HG03135 (cell line): ENCODE results near the gene IFNW1.

Experiments used
- ATAC-seq: cut with Tn5 transposase; IDR thresholded peaks from one replicate; pipeline ENCODE4 v1.9.1; 2021; ENCODE audit warnings: mild to moderate bottlenecking, moderate library complexity; ENCODE audit not compliant: unreplicated experiment

Gene IFNW1

DNA sequence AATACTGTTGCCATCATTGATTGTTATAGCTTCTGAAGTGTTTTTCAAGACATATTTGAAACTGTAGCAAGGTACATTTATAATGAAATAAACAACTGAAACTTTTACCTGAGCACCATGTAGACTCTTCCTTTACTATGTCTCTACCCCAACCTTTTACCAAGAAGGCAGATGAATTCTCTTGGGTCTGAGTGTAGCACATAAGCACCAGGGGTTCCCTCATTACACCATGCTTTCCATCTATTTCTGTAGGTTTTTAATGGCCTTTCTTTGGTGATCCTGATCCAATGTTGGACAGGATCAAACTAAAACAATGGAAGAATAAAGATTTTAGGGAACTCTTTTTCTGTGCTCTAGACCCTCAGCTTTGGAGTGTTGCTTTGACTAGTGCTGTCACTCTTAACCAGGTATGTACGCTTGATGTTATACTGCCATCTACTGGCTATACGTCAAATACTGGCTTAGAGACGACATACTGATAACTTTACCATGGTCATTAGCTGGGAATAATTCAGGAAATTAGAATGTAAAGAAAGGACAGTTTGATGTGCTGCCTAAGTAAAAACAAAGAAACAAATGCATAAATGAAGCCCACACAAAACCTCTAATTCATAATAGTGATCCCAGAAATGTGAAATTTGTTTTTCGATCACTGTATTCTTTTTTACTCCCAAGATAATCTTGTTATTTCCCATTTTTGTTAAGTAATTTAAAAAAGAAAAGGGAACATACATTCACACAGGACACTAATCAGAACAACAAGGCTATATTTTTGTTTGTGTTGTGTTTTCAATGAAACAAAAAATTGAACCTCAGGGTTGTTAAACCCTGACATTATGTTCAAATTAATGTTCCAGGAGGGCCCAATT is 30.7 kb downstream of the IFNW1 start:
- peak; percentile 90 for ATAC-seq

DNA sequence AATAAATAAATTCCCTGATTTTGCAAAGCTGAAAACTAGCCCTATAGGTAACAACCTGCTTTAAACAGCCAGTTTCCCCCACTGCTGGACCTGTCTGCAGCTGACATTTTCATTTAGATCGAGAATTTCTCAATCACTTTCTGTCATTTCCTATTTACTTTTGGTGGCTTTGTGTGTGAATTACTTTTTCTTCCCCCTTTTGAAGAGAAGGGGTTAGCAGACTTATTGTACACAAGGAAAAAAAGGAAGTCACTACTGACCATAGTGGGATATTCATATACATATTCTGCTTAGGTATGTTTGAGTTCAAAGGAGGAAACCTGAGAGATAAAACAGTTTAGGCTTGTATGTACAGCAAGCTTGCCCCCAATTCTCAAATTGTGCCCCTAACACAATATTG is 36.8 kb downstream of the IFNW1 start:
- no peak for ATAC-seq

DNA sequence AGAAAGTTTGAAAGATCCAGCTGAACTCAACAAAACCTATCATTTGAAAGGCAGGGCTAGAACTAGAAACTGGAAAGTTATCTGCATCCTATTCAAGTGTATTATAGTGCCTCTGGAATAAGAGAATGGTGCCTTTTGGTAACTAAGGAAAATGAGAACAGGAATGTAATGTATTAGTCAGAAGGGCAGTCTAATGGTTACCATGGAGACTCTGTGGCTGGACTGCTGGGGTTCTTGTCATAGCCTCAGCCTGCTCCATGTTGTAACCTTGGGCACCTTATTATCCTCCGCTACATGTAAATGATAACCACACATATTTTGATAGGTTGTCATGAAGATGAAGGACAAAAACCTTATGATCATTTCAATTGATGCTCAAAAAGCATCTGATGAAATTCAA is 39.3 kb downstream of the IFNW1 start:
- no peak for ATAC-seq

DNA sequence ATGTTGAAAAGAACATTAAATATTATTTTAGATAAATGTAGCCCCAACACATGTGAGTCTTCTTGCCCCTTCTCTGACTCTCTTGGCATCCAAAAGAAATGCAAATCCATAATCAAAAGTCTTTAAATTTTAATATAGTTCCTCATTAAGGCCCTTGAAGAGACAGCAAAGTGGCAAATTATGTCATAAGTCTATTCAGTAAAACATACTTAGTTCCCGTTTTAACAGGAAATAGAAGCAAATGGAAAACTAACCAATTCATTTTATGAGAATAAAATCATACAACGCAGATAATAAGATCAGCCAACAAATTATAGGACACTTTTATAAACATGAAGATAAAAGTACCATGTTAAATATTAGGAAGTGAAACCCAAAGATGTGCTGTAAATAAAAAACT is 43.8 kb downstream of the IFNW1 start:
- no peak for ATAC-seq

DNA sequence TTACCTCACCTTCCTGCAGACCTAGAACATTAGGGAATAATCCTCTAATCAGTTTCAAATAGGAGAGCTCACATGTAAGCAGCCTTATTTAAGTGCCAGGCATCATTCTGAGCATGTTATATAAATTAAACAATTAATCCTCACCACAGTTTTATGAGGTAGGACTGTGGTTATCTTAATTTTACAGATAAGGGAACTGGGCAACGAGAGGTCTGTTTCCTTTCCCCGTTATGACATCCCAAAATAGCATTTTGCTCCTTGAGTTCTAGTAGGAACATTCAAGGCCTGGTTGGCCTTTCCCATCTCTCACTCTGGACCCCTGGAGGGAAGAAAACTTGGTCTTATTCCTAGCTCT is 44.8 kb downstream of the IFNW1 start:
- ATAC-seq, result no peak

DNA sequence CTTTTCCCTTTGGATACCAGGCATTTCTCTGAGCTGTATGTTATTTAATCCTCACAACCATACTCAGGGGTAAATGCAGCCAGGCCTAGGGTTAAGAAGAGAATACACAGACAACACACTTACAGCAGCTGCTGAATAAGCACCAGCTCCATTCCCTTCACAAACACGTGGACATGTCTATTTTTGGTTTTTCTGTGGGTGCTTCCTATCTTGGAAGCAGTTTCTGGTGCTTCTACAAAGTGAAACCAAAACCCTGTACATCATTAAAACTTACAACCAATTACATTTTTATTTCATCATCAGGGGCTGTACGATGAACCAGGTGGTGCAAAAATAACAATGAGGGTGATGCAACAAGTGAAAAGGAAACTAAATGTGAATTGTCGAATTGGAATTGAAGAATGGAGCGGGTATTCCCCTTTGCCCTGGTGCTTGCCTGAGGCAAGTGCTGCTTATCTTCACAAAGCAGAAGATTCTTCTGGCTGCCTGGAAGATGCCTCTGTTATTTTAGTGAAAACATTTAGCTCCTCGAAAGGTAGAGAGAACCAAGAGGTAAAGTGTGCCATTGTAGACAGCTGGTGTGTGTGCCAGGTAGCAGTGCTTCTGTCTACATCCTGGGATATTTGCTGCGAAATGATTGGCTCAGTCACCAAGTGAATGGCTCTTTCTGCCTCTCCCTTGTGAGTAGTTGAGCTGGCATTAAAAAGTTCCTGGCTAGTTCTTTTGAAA is 45.3 kb downstream of the IFNW1 start:
- peak; percentile 94 for ATAC-seq

DNA sequence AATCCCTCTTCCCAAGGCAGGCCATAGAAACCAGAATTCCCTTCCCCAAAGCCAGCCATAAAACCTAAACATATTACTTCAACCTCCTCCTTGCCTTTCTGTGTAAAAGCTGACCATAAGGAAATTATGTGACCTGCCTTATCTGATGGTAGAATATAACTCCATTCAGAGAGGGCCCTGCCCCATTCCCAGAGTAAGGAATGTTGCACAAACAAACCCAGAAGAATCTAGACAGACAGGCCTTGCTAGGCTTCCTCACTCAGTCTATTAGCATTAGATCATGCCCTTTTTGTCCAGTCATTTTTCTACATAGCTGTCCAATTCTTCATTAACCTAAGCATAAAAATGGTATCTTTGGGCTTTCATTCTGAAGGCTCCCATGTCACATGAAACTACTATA is 46.1 kb downstream of the IFNW1 start:
- no peak for ATAC-seq
